Adrenal gland (tissue), 5 donors: ENCODE results near the gene SYT4.

Experiments
- CTCF ChIP-seq, 6 experiments: fragments of 450-650 bp in 4 of 6; fragments of 200-600 bp in 2 of 6; sonication (generic) in 1 of 6; IDR thresholded peaks; 1 replicate in 5 of 6; 2 replicates in 1 of 6; pipeline versions ENCODE4 v1.5.1 to v1.8.0; 2016 to 2021; ENCODE audit warnings: antibody characterized with exemption in 6 of 6, mild to moderate bottlenecking in 2 of 6, moderate library complexity in 1 of 6
- POLR2A ChIP-seq, 2 donors: fragments of 450-650 bp; IDR thresholded peaks; one replicate each; pipeline ENCODE4 v1.6.1; 2017; ENCODE audit warnings: antibody characterized with exemption in 2 of 2, mild to moderate bottlenecking in 2 of 2, moderate library complexity in 1 of 2
- donor health status: DM: no; HTN: no; CAD: no.

- TF ChIP-seq CTCF (IDR thresholded peaks at IDR 0.05) = no peak
- no peak for TF ChIP-seq POLR2A (IDR thresholded peaks at IDR 0.05)
Observed at GRCh38 chr18:43236921-43237320, 40.4 kb downstream of the SYT4 start.
